KMS-11 (cell line): ENCODE data around the gene MACROD2.

Experiments
- H2AFZ ChIP-seq: fragments of 200-600 bp; sonication (generic); 2 replicates; pipeline ENCODE4 v1.6.1; 2016; ENCODE audit warnings: antibody characterized with exemption, mixed run types, low read depth
- H3K27ac ChIP-seq: fragments of 200-600 bp; sonication (generic); 2 replicates; pipeline ENCODE4 v1.6.1; 2016; ENCODE audit warnings: mild to moderate bottlenecking, mixed run types
- H3K27me3 ChIP-seq: fragments of 200-600 bp; sonication (generic); 2 replicates; pipeline ENCODE4 v1.6.1; 2017; ENCODE audit warnings: mild to moderate bottlenecking, low read depth, mixed run types, moderate library complexity; ENCODE audit not compliant: insufficient read depth
- H3K36me3 ChIP-seq: fragments of 200-600 bp; sonication (generic); 2 replicates; pipeline ENCODE4 v1.6.1; 2017; ENCODE audit warnings: mild to moderate bottlenecking, mixed run types; ENCODE audit not compliant: insufficient read depth
- H3K4me1 ChIP-seq: fragments of 200-600 bp; sonication (generic); 2 replicates; pipeline ENCODE4 v1.6.1; 2016; ENCODE audit warnings: mild to moderate bottlenecking, low read depth, mixed run types; ENCODE audit not compliant: poor library complexity, severe bottlenecking
- H3K4me2 ChIP-seq: fragments of 200-600 bp; sonication (generic); 2 replicates; pipeline ENCODE4 v1.7.0; 2016; ENCODE audit warnings: mild to moderate bottlenecking, mixed run types
- H3K4me3 ChIP-seq: fragments of 200-600 bp; sonication (generic); IDR thresholded peaks from 2 replicates; pipeline ENCODE4 v1.6.1; 2017; ENCODE audit warnings: low read depth, low read length, mixed read lengths; ENCODE audit not compliant: insufficient read depth
- H3K79me2 ChIP-seq: fragments of 200-600 bp; sonication (generic); 2 replicates; pipeline ENCODE4 v1.6.1; 2016; ENCODE audit warnings: low read depth, mixed run types; ENCODE audit not compliant: insufficient read depth
- H3K9ac ChIP-seq: fragments of 200-600 bp; sonication (generic); 2 replicates; pipeline ENCODE4 v1.6.1; 2016; ENCODE audit warnings: mild to moderate bottlenecking, mixed run types
- H4K20me1 ChIP-seq: fragments of 200-600 bp; sonication (generic); 2 replicates; pipeline ENCODE4 v1.6.1; 2016; ENCODE audit warnings: mild to moderate bottlenecking, mixed run types; ENCODE audit not compliant: insufficient read depth
- TF ChIP-seq, protein P1 (sequence below): fragments of 200-600 bp; sonication (generic); conservative IDR thresholded peaks from 2 replicates; pipeline ENCODE4 v1.6.1; 2017; ENCODE audit warnings: low read depth, mild to moderate bottlenecking, antibody characterized with exemption, low read length, moderate library complexity, mixed read lengths

MACROD2 gene

DNA sequence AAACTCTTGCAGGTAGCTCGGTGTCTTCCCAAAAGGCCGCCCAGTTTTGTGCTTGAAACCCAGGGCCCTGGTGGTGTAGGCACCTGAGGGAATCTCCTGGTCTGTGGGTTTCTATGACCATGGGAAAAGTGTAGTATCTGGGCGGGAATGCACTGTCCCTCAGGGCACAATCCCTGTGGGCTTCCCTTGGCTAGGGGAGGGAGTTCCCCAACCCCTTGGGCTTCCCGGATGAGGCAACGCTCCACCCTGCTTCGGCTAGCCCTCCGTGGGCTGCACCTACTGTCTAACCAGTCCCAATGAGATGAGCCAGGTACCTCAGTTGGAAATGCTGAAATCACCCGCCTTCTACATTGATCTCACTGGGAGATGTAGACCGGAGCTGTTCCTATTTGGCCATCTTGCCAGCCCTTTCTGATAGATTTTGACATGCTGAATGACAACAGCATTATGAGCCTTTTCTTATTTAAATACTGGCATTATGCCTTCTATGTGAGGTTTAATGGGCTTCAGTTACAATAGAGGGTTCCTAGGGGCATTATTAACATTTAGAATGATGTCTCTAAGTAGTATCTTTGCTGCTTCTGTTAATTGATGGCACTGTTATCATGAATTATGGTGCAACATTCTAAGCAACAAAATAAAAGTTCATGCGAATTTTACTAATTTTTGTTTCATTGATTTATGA is 475.8 kb downstream of the MACROD2 start:
- H3K4me3 ChIP-seq, result no peak overlapping the region
- H3K27ac ChIP-seq, result no peak overlapping the region
- no peaks in the 10 kb centered on the region for H3K4me1 ChIP-seq
- H3K36me3 ChIP-seq, result no peaks in the 10 kb centered on the region
- H2AFZ ChIP-seq, result no peak overlapping the region
- H3K4me2 ChIP-seq, result no peak overlapping the region
- TF ChIP-seq, protein P1, sequence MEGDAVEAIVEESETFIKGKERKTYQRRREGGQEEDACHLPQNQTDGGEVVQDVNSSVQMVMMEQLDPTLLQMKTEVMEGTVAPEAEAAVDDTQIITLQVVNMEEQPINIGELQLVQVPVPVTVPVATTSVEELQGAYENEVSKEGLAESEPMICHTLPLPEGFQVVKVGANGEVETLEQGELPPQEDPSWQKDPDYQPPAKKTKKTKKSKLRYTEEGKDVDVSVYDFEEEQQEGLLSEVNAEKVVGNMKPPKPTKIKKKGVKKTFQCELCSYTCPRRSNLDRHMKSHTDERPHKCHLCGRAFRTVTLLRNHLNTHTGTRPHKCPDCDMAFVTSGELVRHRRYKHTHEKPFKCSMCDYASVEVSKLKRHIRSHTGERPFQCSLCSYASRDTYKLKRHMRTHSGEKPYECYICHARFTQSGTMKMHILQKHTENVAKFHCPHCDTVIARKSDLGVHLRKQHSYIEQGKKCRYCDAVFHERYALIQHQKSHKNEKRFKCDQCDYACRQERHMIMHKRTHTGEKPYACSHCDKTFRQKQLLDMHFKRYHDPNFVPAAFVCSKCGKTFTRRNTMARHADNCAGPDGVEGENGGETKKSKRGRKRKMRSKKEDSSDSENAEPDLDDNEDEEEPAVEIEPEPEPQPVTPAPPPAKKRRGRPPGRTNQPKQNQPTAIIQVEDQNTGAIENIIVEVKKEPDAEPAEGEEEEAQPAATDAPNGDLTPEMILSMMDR, result no peak
- no peak overlapping the region for H3K9ac ChIP-seq
- no peaks in the 10 kb centered on the region for H4K20me1 ChIP-seq
- no peaks in the 10 kb centered on the region for H3K79me2 ChIP-seq
- no peaks in the 10 kb centered on the region for H3K27me3 ChIP-seq

DNA sequence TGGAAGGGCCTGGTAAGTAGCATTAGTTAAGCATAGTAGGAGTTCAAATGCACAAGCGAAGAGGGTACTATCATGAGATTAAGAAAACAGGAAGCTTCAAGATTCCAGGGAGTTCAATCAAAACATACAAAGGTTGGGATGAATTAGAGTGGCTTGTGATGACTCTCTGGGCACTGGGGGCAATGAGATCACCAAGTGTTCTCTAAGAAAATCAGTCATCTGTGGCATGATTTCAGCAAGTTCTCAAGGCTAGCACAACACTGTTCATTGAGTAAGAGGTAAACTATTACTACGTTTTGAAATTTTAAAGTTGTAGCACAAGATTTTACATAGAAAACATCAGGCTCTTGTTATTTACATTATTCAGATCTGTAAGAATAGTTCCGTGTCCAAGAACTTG is 481.8 kb downstream of the MACROD2 start:
- TF ChIP-seq, protein P1, result no peak
- Histone ChIP-seq H3K36me3 (no peaks in the 10 kb centered on the region), H3K4me3 (no peak overlapping the region), H3K79me2 (no peaks in the 10 kb centered on the region), H3K4me1 (no peaks in the 10 kb centered on the region), H2AFZ (no peak overlapping the region), H3K27me3 (no peaks in the 10 kb centered on the region), H4K20me1 (no peaks in the 10 kb centered on the region), H3K4me2 (no peak overlapping the region), H3K27ac (no peak overlapping the region), H3K9ac (no peak overlapping the region)

DNA sequence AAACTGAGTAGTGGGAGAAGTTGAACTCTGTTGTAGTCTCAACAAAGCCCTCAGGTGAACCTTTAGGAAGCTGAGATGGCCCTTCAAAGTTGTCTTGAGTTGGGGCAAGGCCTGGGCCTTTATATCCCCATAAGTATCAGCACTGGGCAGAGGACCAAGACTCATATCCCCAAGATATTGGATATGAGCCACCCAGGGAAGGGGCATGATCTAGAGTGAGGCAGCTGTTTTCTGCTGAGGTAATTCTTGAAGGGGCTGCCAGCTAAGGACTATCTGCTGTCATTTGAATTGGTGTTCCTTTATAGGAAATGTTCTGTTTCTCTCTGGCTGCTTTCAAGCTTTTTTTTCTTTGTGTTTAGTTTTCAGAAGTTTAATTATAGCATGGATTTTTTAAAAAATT is 482.8 kb downstream of the MACROD2 start:
- no peaks in the 10 kb centered on the region for H3K36me3 ChIP-seq
- H3K27ac ChIP-seq, result no peak overlapping the region
- H2AFZ ChIP-seq, result no peak overlapping the region
- H3K27me3 ChIP-seq, result no peaks in the 10 kb centered on the region
- no peak overlapping the region for H3K4me3 ChIP-seq
- H3K4me1 ChIP-seq, result no peaks in the 10 kb centered on the region
- no peak overlapping the region for H3K9ac ChIP-seq
- no peak overlapping the region for H3K4me2 ChIP-seq
- no peaks in the 10 kb centered on the region for H4K20me1 ChIP-seq
- no peaks in the 10 kb centered on the region for H3K79me2 ChIP-seq
- TF ChIP-seq, protein P1, result no peak

DNA sequence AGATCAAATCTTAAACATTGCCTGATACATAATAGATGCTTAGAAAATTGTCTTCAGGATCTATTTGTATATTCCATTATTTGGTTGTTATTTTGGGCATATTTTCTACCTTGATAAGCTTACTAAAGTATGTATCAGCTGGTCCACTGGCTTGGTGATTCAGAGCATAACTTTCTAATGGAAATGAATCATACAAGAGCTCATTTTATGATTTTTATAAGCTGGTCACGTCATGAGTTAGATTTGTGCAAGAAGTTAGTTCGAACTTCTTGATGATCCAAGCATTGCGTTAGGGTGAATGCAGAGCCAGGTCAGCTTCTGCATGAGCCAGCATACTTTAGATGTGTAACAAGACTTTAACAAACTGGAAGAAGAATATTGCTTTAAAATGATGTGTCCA is 486.5 kb downstream of the MACROD2 start:
- no peak overlapping the region for H2AFZ ChIP-seq
- H3K79me2 ChIP-seq, result no peaks in the 10 kb centered on the region
- no peak overlapping the region for H3K4me2 ChIP-seq
- TF ChIP-seq, protein P1, result no peak
- H3K9ac ChIP-seq, result no peak overlapping the region
- no peaks in the 10 kb centered on the region for H3K36me3 ChIP-seq
- no peaks in the 10 kb centered on the region for H3K4me1 ChIP-seq
- no peak overlapping the region for H3K4me3 ChIP-seq
- no peak overlapping the region for H3K27ac ChIP-seq
- no peaks in the 10 kb centered on the region for H3K27me3 ChIP-seq
- no peaks in the 10 kb centered on the region for H4K20me1 ChIP-seq
